HL-60 (cell line): ENCODE measurements around the gene AMN1.

Experiments
- DNase-seq, 2 experiments: peaks; one replicate each; pipeline ENCODE4 v3.0.0-alpha.2; 2010 to 2020; ENCODE audit warnings: low read depth in 1 of 2, low spot score in 1 of 2
- H3K27ac ChIP-seq: fragments of 250-450 bp; sonication (Bioruptor Pico); replicated peaks from 2 replicates; pipeline ENCODE4 v1.5.1; 2020; ENCODE audit warnings: mild to moderate bottlenecking, moderate library complexity
- H3K27me3 ChIP-seq: fragments of 250-450 bp; sonication (Bioruptor Pico); 2 replicates; pipeline ENCODE4 v1.5.1; 2021; ENCODE audit warnings: mild to moderate bottlenecking, moderate library complexity; ENCODE audit not compliant: insufficient read depth, poor library complexity, severe bottlenecking
- H3K4me3 ChIP-seq: replicated peaks from 2 replicates; pipeline ENCODE4 v1.5.1; 2011; ENCODE audit warnings: mild to moderate bottlenecking, control low read depth, low read length; ENCODE audit not compliant: insufficient read depth
- CTCF ChIP-seq: IDR thresholded peaks from one replicate; pipeline ENCODE4 v1.5.1; 2011; ENCODE audit warnings: low read length, control low read depth, inconsistent platforms; ENCODE audit not compliant: insufficient read depth
- GABPA ChIP-seq: IDR thresholded peaks from 2 replicates; pipeline ENCODE4 v1.6.1; 2012; ENCODE audit warnings: low read depth
- POLR2AphosphoS5 ChIP-seq: IDR thresholded peaks from 2 replicates; pipeline ENCODE4 v1.6.1; 2012; ENCODE audit warnings: low read depth
- REST ChIP-seq: IDR thresholded peaks from 2 replicates; pipeline ENCODE4 v1.6.1; 2012; ENCODE audit warnings: low read depth; ENCODE audit not compliant: insufficient replicate concordance
- SPI1 ChIP-seq: IDR thresholded peaks from 2 replicates; pipeline ENCODE4 v1.6.1; 2012; ENCODE audit warnings: low read depth, mild to moderate bottlenecking, borderline replicate concordance

AMN1 gene

GRCh38 chr12:31715283-31715825, 13.5 kb downstream of the AMN1 start:
- TF ChIP-seq SPI1 (peak; percentile 64; the same call in 1 of the 2 replicates), GABPA (no peak), REST (peak; percentile 24)
- Histone ChIP-seq H3K27ac (peak overlapping the region; percentile 60), H3K4me3 (no peak overlapping the region), H3K27me3 (no peaks in the 10 kb centered on the region)
- peak; percentile 39 to 47 for DNase-seq

- TF ChIP-seq CTCF: no peak
- TF ChIP-seq SPI1: no peak
- TF ChIP-seq REST: no peak
- no peak for TF ChIP-seq GABPA
- TF ChIP-seq POLR2AphosphoS5: no peak
- no peaks in the 10 kb centered on the region for H3K27me3 ChIP-seq
- DNase-seq: no peak
- H3K27ac ChIP-seq: peak overlapping the region; percentile 60
- H3K4me3 ChIP-seq: no peak overlapping the region
Observed at GRCh38 chr12:31714406-31715271, 14.2 kb downstream of the AMN1 start.

- Histone ChIP-seq H3K4me3 (no peak overlapping the region), H3K27ac (no peak overlapping the region), H3K27me3 (no peaks in the 10 kb centered on the region)
- TF ChIP-seq GABPA (no peak), REST (no peak), CTCF (no peak), POLR2AphosphoS5 (no peak), SPI1 (no peak)
- DNase-seq: no peak
Observed at GRCh38 chr12:31712877-31713276, 15.9 kb downstream of the AMN1 start.
